ENCODE results near the gene LRRC14B.
"Not testable (repeated sequence)": the region's sequence is repeated elsewhere in the genome, so short reads cannot be mapped to it uniquely, and the experiment has no call there.

LRRC14B gene

GRCh38 chr5:194603-195209 lies 3.4 kb downstream of the LRRC14B start:
- no peak for TF ChIP-seq CTCF (IDR thresholded peaks at IDR 0.05; ENCODE audit: control insufficient read depth, insufficient read depth, low read depth, low read length, missing control alignments)

GRCh38 chr5:195401-196160 lies 4.3 kb downstream of the LRRC14B start:
- H3K4me3 ChIP-seq (ENCODE audit: control insufficient read depth, low read depth, low read length), result no peak overlapping the region
- no peak for DNase-seq (ENCODE audit: low read depth)
- TF ChIP-seq CTCF (IDR thresholded peaks at IDR 0.05; ENCODE audit: control insufficient read depth, insufficient read depth, low read depth, low read length, missing control alignments), result no peak

More at GRCh38 chr5:194603-195209, 3.4 kb downstream of the LRRC14B start:
- no peak overlapping the region for H3K4me3 ChIP-seq (ENCODE audit: control insufficient read depth, low read depth, low read length)
- no peak for DNase-seq (ENCODE audit: low read depth)

- DNase-seq (ENCODE audit: low read depth), result no peak
- TF ChIP-seq CTCF (IDR thresholded peaks at IDR 0.05; ENCODE audit: control insufficient read depth, insufficient read depth, low read depth, low read length, missing control alignments), result no peak
- H3K4me3 ChIP-seq (ENCODE audit: control insufficient read depth, low read depth, low read length), result no peak overlapping the region
Measured at GRCh38 chr5:196350-196749, 5.1 kb downstream of the LRRC14B start.

- not testable (repeated sequence) for DNase-seq (ENCODE audit: low read depth); H3K4me3 ChIP-seq (ENCODE audit: control insufficient read depth, low read depth, low read length)
Measured at GRCh38 chr5:197031-197430, 5.7 kb downstream of the LRRC14B start.

GRCh38 chr5:197892-198489 lies 6.7 kb downstream of the LRRC14B start:
- H3K4me3 ChIP-seq (ENCODE audit: control insufficient read depth, low read depth, low read length), result no peak overlapping the region
- TF ChIP-seq CTCF (IDR thresholded peaks at IDR 0.05; ENCODE audit: control insufficient read depth, insufficient read depth, low read depth, low read length, missing control alignments), result no peak
- no peak for DNase-seq (ENCODE audit: low read depth)

- DNase-seq (ENCODE audit: low read depth), result no peak
- no peak overlapping the region for H3K4me3 ChIP-seq (ENCODE audit: control insufficient read depth, low read depth, low read length)
- no peak for TF ChIP-seq CTCF (IDR thresholded peaks at IDR 0.05; ENCODE audit: control insufficient read depth, insufficient read depth, low read depth, low read length, missing control alignments)
Measured at GRCh38 chr5:198516-199196, 7.4 kb downstream of the LRRC14B start.
